HG03060 (cell line): Measurements from ENCODE around the gene CCDC107.
"Not testable (repeated sequence)": the region's sequence is repeated elsewhere in the genome, so short reads cannot be mapped to it uniquely, and the experiment has no call there.

ENCODE experiments used
- ATAC-seq: cut with Tn5 transposase; IDR thresholded peaks from one replicate; pipeline ENCODE4 v1.9.1; 2021; ENCODE audit warnings: low read depth, moderate number of reproducible peaks; ENCODE audit not compliant: unreplicated experiment

Gene CCDC107, protein sequence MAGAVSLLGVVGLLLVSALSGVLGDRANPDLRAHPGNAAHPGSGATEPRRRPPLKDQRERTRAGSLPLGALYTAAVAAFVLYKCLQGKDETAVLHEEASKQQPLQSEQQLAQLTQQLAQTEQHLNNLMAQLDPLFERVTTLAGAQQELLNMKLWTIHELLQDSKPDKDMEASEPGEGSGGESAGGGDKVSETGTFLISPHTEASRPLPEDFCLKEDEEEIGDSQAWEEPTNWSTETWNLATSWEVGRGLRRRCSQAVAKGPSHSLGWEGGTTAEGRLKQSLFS

DNA sequence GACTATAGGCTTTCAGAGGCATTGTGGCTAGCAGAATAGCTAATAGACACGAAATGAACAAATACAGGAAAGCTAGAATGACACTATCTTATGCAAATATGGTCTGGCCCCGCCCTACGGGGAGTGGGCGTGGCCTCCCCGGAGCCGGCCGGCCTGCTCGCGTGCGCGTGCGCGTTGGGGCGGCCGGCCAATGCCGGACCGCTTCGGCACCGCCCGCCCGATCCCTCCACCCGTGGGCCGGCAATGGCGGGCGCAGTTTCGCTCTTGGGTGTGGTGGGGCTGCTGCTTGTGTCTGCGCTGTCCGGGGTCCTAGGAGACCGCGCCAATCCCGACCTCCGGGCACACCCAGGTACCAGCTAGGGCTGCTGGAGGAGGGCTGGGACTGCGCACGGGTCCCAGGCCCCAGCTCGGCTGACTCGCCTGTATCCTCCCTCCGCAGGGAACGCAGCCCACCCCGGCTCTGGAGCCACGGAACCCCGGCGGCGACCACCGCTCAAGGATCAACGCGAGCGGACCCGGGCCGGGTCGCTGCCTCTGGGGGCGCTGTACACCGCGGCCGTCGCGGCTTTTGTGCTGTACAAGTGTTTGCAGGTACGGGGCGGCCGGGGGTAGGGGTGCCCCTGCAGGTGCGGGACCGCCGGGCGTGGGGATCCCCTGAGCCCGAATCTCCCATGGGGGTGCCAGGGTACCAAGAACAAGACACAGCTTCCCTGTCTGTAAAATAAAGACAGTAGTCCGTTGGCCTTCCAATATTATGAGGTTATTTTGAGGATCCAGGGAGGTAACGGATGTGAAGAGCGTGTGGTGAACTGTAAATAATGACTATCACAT lies at the start of gene CCDC107:
TSS of gene CCDC107 (plus strand) at position 156 of the 831 bp plus-strand sequence. CDS start at position 244, 88 bp downstream.
- ATAC-seq: peak; percentile 28

DNA sequence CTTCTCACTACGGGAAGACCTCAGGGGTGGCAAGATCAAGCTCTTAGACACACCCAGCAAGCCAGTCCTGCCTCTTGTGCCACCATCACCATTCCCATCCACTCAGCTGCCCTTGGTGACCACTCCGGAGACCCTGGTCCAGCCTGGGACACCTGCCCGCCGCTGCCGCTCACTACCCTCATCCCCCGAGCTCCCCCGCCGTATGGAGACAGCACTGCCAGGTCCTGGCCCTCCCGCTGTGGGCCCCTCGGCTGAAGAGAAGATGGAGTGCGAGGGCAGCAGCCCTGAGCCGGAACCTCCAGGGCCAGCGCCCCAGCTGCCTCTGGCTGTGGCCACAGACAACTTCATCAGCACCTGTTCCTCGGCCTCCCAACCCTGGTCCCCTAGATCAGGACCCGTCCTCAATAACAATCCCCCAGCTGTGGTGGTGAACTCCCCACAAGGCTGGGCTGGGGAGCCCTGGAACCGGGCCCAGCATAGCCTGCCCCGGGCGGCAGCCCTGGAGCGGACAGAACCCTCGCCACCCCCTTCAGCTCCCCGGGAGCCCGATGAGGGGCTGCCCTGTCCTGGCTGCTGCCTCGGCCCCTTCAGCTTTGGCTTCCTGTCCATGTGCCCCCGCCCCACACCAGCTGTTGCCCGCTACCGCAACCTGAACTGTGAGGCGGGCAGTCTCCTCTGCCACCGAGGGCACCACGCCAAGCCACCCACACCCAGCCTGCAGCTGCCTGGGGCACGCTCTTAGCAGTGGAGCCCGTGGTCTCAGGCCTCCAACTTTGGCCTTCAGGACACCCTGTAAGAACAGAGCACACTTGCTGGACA lies 48.9 kb upstream of the CCDC107 start:
- ATAC-seq: no peak

DNA sequence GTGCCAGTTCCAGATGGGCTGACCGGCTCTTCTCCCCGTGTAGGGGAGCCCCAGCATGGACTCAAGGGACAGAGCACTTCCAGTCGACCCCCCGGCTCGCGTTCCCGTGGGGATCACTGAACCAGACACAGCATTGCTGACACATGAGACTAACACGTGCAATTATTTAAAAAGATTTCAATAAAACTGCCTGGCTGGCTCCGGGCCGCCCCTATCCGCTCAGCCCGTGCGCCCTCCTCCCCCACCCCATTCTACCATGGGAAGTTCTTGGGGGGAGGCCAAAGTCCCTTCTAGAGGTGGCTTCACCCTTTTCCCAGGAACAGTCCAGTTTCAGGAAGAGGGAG lies 48.3 kb upstream of the CCDC107 start:
- no peak for ATAC-seq

DNA sequence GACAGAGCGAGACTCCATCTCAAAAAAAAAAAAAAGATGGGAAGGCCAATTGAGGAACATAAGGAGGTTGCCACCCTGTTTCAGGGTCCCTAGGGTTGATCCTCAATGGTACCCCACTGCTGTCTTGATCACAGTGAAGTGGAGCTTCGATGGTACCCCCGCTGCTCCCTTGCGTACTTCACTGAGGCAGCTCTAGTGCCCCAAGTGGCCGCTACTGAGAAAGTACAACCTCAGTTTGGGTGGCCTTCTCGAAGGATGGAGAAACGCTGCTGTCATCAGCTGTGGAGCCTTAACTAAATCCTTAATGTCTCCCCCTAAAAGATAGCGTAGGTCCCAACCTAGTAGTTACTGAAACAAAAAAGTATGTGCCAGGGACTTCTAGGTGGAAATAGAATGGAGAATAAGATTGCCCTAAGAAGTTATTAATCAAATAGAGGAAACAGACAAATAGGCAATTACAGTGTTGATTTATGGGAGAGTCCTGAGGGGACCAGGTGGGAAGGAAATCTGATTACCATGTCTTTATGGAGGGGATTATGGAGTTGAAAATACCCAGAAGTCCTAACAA lies 46.8 kb upstream of the CCDC107 start:
- ATAC-seq: no peak

DNA sequence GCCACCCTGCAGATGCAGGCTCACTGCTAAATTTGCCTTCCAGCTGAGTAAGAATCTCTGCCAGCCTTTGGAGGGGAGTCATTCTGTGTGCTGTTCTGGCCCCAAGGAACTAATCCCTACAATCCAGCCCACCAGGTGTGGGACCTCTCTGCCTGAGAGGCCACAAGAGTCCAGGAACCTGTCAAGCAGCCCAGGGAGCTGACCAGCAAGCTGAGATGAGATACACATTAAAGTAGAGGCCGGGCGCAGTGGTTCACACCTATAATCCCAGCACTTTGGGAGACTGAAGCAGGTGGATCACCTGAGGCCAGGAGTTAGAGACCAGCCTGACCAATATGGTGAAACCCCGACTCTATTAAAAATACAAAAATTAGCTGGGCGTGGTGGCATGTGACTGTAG lies 46.0 kb upstream of the CCDC107 start:
- not testable (repeated sequence) for ATAC-seq

DNA sequence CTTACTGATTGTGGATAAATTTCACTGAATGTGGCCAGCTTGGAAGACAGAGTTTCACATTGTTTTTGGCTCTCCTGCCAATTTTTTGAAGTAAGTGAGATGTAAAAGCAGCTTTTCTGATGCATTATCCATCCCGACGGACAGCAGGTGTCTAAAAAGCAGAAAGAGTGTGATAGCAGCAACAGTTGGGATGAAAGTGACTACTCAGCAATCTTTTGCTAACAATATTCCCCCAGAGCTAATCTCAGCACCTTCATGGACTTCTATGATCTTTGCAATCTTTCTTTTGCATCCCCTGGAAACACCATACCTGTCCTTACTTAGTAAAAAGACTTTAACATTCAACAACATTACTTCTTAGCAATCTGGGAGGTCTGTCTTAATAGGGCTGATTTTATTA lies 45.2 kb upstream of the CCDC107 start:
- ATAC-seq: no peak

DNA sequence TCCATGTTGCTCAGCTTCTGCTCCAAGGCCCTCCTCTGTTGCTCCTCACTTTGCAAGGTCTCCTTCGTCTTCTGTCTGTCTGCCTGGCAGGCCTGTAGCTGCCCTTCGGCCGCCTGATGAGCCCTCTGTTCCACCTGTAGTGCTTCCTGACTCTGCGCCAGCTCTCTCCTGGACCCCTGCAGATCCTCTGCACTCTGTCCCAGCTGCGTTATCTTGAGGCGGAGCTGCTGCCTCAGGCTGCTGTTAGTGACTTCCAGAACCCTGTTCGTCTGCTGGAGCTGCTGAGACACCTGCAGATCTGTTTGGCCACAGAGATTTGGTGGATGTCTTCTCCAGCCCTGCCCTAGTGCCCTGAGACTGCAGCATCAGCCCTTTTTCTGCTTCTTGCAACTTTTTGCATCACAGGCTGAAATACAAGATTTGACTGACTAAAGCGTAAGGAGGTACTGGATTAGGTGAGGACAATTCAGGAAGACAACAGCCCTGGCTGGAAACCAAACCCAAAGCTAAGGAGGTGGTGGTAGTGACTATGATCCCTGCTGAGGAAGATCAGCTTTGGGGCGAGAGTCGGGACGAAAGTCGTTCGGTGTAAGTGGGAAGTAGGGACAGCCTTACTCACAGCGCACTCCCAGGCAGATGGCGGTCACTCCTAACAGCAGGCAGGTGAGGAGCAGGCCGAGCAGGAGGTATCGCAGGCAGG lies 42.0 kb upstream of the CCDC107 start:
- ATAC-seq: no peak

DNA sequence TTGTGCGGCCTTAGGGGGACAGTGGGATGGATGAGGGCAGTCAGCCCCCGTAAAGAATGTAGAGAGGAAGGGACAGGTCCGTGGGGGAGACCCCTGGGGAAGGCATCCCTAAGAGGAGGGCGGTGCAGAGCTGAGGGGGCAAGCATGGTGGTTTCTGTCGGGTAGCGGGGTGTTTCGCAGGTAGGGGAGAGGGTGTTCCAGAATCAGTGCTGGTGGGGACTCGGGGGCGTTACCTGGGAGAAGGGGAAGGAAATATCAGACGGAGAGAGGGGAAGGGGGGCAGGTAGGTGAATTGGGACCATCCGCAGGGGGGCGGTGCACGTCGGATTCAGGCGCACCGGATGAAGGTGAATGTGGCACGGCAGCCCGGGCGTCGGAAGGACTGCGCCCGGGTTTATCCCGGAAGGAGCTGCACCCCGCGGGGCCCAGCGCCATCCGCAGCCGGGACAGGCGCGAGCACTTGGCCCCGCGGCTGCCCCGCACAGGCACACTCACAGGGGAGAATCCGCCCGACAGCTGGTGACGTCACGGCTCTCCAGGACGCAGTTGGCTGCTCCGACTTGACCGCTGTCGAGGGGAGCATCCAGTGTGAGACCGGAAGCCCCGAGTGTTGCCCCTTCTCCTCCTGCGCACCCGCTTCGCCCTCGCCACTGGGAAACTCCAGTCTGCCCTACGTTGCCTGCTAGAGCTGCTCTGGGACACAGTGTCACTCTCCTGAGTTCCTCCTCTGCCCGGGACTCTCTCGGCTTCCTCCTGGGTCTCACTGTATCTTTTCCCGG lies 41.2 kb upstream of the CCDC107 start:
- no peak for ATAC-seq

DNA sequence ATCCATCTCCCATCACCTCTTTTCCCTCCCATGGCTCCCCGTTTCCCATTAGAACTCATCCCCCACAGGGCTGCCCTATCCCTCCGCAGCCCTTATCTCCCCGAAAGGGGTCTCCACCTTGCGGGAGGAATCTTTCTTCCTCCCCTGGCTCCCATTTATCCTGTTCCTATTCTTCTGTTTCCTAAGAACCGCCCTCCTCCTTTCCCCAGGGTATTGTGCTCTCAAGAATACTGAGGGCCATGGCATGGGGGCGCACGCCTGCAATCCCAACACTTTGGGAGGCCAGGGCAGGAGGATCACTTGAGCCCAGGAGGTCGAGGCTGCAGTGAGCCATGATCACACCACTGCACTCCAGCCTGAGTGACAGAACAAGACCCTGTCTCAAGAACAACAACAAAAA lies 40.5 kb upstream of the CCDC107 start:
- ATAC-seq: no peak

DNA sequence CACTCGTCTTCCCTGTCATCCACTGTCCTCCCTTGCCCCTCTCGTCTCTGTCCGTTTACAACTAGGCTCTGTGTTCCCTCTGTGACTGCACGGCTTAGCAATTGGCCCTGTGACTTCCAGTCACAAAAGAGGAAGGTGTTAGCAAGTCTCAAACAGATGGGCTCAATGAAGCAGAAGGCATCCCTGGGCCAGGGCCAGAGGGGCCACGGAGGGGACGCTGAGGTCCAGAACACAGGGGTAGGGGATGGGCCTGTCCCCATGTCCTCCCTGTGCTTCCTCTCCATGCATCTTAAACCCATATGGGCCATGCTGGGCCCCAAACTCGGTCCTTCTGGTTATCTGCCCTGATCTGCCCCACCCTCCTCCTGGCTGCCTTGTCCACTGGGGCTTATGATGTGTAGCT lies 39.8 kb upstream of the CCDC107 start, which contains the start of gene CD72:
TSS of gene CD72 (minus strand) at position 89 of the 403 bp plus-strand sequence. CDS start 110 bp downstream, outside the sequence.
- ATAC-seq: no peak

DNA sequence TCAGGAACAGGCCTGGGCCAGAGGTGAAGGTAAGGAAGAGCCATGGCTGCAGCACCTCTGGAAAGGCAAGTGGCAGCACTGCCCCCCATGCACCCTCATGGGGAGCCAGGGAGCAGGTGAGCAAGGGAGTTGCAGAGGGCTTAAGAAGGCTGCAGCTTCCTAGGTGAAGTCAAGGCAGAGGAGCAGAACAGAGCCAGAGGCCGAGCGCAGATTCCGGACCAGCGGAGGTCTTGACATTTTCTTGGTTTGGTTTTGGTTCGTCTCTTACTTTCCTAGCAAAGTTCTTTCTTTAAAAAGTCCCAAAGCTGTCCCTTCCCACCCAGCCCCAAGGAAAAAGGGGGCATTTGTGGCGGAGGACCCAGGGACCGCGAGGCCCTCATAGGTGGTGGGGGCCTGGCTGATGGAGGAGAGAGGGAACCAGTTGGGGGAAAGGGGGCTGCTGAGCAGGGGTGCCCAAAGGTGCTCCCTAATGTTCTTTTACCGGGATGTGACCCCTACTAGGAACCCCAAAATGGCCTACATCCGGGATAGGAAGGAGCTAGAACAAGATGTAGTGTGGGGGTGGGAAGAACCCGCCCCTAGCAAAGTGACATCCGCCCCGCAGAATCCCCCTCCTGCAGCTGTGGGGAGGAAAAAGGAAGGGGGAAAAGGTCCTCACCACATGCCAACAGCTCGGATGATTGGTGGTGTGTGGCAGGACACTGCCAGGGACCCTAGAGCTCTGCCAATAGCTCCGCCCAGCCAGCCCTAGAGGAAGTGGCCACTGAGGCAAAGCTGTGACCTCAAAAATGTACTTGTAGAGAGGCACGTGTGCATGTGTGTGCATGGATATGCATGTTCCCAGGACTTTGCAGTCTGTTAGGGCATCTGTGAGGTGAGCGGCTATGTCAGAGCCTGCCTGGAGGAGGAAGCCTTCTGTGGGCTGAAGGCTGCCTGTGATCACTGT lies 39.0 kb upstream of the CCDC107 start:
- ATAC-seq: peak; percentile 41

DNA sequence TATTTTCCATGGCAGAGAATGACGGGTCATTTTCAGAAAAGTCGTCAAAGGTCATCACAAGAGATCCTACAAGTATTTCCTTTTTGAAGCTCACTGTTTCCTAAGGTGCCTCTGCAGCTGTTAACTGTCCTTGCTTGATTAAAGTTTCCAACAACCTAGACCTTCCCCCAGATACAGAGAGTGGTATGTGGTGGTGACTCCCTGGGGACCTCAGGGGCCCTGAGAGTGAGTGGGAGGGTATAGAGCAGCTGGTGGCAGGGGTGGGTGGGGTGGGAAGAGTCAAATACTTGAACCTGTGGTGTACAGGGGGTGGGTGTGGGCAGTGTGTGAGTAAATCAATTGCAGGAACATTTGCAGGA lies 38.3 kb upstream of the CCDC107 start:
- ATAC-seq: peak; percentile 42

DNA sequence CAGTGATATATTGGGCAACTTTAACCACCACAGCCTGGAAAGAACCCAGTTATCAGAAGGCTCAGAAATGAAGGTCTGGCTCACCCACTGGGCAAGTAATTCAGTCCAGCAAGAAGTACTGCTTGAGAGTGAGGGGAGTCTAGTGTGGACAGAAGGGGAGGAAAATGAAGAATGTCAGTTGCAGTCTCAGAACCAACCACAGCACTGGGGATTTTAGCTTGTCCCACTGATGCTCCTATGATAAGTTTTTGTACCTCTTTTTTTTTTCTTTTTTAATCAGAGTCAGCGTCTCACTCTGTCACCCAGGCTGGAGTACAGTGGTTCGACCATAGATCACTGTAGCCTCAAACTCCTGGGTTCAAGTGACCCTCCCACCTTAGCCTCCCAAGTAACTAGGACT lies 30.5 kb upstream of the CCDC107 start:
- ATAC-seq: no peak

DNA sequence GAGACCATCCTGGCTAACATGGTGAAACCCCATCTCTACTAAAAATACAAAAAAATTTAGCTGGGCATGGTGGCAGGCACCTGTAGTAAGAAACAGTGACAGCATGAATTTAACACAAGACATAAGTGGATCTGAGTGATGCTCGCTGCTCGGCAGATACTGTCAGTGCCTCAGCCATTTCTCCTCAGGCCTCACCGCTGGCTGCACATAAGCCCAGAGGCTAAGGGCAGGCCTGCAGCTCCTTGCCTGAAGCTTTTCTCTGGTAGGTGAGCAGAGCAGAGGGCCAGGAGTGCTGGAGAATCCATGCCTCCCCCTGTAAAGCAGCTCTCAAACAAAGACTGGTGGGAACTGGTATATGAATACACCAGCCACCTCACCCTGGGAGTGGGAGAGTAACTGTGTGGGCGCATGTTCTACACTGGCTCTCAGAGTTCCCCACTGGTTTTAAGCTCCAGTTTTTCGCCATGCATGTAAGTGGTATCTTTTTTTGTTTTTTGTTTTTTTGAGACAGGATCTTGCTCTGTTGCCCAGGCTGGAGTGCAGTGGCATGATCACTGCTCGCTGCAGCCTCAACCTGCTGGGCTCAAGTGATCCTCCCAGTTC lies 29.6 kb upstream of the CCDC107 start:
- ATAC-seq: no peak

DNA sequence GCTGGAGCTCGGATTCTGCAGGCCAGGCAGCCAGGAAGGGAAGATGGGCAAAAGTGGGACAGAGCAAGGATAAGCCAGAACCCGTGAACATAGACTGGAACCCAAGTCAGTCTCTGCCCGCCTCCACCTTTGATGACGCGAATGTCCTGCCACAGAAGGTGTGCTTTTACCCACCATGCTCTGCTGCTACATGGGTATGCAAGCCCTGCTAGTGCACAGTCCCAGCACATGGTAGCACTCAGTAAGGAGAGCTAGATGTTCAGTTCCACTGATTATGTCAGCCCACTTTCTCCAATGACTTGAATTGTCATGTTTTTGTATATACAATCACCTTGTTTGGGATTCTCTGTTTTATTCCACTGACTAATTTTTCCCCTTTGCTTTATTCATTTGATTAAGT lies 28.5 kb upstream of the CCDC107 start:
- no peak for ATAC-seq

DNA sequence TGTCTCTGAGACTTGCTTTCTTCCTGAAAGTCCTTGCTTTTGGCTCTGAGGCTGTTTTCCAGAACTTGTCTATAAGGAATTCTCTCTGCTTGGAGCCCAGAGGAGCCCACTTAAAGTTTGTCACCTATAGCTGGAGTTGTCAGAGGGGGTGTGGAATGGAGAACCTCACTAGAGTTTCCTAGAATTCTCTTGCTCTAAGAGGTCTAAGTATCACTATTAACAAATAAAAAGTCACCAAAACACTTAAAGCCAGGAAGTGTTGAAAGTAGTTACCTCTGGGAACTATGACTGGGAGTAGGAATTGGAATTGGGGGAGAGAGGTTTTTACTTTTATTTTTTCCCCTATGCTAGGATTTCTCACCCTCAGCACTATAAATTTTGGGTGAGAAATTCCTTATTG lies 22.4 kb upstream of the CCDC107 start:
- no peak for ATAC-seq

DNA sequence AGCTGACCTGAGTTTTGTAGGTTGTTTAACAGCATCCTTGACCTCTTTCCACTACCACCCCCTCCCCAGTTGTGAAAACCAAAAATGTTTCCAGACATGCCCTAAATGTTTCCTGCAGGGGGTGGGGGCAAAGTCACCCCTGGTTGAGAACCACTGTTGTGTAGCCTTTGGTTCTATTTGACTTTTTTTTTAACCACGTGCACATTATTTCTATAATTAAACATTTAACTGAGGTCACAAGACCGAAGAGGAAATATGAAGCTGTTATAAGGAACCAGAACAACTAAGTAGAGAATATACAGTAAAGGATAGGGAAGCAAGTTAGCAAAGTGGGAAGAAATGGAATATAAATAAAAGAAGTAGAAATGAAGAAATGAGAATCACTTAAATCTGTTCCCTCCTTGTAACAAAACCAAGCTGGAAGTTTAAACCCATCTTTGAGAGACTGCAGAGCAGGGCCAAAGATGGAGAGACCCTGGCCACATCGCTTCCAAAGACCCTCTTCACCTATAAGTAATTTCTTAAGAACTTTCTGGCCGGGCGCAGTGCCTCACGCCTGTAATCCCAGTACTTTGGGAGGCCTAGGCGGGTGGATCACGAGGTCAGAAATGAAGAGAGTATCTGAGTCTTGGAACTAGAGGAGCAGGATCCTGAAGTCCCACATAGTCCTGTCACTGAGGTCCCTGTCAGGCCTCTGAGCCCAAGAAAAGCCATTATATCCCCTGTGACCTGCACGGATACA lies 21.8 kb upstream of the CCDC107 start:
- ATAC-seq: no peak
